SK-N-SH (cell line): ENCODE data around the gene PIGP.

Experiments used
- CTCF ChIP-seq: fragments of 200-600 bp; sonication (generic); IDR thresholded peaks from 2 replicates; pipeline ENCODE4 v1.6.1; 2017; ENCODE audit warnings: antibody characterized with exemption, mild to moderate bottlenecking, moderate library complexity
- EP300 ChIP-seq, 2 experiments: IDR thresholded peaks; 2 replicates each; pipeline versions ENCODE4 v1.4.0 to v1.6.1; 2012; ENCODE audit warnings: borderline replicate concordance in 1 of 2, low read depth in 1 of 2, low read length in 1 of 2
- NRF1 ChIP-seq: IDR thresholded peaks from 2 replicates; pipeline ENCODE4 v1.6.1; 2012; ENCODE audit warnings: low read depth, mild to moderate bottlenecking, low read length
- USF2 ChIP-seq: fragments of 150-350 bp; IDR thresholded peaks from 2 replicates; pipeline ENCODE4 v1.6.1; 2017; ENCODE audit warnings: antibody characterized with exemption, low read length, low read depth, borderline replicate concordance
- ZBTB33 ChIP-seq: IDR thresholded peaks from 2 replicates; pipeline ENCODE4 v1.4.0; 2012; ENCODE audit warnings: low read depth, borderline replicate concordance

- TF ChIP-seq NRF1 (no peak), CTCF (no peak), ZBTB33 (no peak), USF2 (no peak), EP300 (IDR thresholded peaks at IDR 0.05; ENCODE audit: borderline replicate concordance in 1 of 2, low read depth in 1 of 2, low read length in 1 of 2) (no peak)
Measured at GRCh38 chr21:37101384-37101783, 28.5 kb upstream of the PIGP start.
